Activated CD4-positive, alpha-beta T cell treated with anti-CD3 and anti-CD28 coated beads for 4 hours (primary cell): ENCODE measurements around the gene HEMK1.

ENCODE experiments used
- DNase-seq, 2 donors: peaks; one replicate each; pipeline ENCODE4 v3.0.0-alpha.2; 2020

Gene HEMK1

DNA sequence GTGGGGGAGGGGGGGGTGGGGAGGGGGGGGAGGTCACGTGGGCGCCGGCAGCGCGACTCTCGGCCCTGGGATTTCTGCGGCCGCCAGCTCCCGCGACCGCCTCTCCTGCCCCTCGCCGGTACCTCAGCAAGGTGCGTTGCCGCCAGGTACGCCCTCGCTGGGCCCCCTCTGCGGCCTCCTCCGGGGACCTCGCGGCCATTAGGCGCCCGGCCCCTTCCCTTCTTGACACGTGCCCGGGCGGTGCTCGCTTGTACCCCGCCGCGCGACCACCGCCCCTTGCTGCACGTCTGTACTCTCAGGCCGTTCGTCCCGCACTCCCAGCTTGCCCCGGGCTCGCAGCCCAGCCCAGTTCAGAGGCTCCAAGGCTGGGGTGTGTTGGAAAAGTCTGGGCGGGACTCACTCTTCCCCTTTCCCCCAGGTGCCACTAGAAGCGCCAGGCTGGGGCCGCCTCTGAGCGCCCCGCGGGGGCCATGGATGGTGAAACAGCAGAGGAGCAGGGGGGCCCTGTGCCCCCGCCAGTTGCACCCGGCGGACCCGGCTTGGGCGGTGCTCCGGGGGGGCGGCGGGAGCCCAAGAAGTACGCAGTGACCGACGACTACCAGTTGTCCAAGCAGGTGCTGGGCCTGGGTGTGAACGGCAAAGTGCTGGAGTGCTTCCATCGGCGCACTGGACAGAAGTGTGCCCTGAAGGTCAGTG, 47.9 kb downstream of the HEMK1 start, which contains the start of gene MAPKAPK3:
MAPKAPK3 (plus strand) TSS at position 56 of the 696 bp plus-strand sequence; CDS start at position 471, 415 bp downstream.
- DNase-seq = peak in 1 of 2 donors; percentile 46

DNA sequence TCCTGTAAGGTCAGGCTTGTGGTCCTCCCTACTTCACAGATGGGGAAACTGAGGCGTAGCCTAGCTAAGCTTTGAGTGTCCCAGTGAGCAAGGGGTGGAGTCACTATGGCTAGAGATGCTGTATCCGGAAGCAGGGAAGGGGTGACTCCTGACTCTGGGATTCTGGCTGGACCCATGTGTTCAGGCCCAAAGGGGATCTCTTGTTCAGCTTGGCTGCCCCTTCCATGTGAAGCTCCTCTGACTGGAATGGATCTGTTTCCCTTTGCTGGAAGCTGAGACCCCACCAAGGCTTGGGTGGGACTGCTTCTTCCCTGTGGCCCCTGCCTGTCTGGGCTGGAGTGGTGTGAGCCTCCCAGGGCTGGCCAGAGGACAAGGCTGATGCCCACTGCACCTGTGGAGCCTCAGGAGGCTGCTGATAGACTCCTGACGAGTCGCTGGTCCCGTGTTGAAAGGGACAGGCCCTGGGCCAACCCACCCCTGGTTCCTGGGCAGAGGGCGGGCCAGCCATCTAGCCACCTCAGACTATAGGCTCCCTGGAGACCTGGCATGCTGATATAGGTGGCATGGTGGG, 48.7 kb downstream of the HEMK1 start:
- no peak for DNase-seq

DNA sequence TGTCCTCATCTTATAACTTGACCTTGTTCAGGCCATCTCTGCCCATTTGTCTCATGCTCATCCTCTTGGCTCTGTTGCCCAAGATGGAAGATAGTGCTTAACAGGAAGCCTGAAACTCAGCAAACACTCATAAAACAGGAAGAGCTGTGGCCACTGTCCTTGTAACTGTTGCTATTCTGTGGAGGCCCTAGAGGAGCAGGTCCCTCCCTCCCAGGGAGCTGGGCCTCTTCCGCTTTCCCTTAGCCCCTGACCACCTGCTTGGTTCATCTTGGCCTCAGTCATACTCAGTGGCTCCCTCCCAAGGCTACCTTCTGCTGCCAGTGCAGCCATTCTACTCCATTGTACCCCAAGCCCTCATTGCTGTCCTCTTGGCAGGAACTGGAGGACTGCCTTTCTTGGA, 51.1 kb downstream of the HEMK1 start:
- no peak for DNase-seq

DNA sequence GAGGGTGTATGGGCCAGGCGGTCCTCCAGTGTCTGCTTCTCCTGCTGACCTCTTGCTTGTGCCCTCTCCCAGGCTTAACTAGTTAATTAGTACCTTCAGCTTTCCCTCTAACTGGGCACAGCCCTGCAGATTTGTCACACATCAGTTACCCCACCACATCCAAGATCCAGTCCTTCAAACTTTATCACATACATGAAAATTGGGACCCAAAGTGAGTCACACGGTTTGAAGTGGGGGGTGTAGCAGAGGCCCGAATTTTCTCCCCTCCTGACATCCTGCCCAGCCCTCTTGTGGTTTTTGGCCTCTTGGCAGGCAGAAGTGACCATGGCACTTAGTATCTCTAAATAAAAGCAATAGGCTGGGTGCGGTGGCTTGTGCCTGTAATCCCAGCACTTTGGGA, 51.5 kb downstream of the HEMK1 start:
- DNase-seq = no peak

DNA sequence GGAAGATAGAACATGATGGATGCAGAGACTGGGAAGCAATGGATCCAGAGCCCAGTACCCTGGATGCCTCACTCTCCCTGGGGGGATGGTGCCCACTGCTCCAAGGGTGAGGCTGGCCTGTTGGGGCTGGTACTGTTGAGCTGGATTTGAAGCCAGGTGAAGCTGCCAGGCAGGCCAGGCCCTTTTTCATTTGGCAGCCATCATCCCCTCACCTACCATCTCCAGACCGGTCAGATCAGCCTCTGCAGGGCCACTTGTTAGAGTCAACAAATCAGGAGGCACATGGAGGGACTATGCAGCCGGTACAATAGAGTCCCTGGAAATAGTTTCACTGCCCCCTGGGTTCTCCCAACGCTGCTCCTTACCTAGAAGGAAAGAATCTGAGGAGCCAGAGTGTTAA, 53.6 kb downstream of the HEMK1 start:
- no peak for DNase-seq

DNA sequence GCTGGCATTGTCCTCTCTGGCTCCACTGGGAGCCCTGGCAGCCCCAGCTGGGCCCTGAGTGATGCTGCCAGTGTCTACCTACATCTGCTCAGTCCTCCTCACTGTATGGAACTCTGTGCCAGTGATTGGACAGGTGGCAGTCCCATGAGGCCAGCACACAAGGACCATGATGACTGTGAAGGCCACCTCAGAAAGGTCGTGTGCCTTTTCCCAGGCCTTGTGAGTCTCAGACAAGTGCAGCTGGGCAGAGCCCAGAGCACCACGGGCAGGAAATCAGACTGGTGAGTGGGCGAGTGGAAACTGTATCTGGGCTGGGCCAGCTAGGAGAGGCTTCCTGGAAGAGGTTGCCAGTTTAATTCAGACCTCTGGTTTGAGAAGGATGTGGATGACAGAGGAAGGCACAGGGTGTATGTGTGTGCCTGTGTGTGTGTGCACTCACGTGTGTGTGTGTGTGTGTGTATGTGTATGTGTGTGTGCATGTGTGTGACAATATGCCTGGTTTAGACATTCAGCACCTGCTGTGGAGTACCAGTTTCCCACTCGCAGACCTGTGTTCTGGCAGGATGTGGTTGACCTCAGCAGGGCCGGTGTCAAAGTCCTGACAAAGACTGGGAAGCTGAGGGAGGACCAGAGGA, 54.6 kb downstream of the HEMK1 start:
- peak; percentile 65 to 71 for DNase-seq

DNA sequence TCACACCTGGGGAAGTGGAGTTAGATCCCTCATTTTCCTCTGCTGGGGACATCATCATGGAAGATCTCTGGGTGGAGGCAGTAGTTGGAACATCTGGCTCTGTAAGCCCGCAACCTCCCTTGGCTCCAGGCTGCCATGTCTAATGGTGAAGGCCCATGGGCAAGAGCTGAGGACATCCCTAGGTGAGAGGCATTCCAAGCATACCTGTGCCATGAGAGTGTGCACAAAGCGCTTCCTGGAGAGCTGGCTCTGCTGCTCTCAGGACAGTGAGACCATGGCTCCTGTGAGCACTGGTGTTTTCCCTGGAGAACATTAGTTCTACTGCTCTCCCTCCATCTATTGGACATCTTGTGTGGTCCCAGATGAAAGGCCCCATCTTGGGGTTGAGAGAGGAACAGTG, 55.3 kb downstream of the HEMK1 start:
- no peak for DNase-seq

DNA sequence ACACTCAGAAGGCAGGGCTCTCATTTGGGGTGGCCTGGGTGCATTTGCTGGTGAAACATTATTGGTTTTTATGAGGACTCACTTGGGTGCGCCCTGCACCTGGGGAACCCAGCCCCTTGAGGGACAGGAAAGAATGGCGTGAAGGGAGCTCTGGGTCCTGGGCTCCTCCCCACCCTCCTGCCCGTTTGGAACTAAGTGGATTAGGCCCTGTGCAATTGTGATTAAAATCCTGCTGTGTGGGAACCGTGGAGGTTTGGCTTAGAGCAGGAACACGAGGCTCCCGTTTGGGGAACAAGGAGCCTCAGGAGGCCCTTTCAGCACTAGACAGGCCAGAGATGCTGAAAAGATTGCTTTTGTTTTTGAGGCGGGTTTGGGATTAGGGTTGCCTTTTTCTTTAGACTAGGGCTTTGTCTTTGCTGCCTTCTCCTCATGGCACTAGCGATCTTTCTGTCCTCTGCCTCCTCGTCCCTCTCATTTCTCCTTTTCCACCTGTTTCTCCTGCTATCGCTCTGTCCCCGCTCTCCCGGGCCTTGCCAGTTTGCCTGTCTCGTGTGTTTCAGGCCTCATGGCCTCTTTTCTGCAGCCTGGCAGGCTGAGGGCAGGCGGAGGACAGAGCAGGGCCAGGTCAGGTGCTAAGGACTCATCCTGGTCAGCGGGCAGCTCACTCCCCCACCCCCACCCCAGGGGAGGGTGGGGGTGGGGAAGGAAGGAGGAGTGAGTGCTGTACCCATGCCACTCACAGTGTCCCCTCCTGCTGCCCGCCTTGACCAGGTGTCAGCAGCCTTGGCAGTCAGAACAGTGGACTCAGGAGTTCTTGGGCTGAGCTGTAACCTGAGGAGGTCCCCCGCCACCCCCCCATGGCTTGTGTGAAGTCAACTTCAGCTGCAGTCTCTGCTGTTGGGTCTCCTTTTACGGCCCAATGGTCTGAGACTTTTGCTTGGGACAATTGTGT, 56.2 kb downstream of the HEMK1 start:
- no peak for DNase-seq

DNA sequence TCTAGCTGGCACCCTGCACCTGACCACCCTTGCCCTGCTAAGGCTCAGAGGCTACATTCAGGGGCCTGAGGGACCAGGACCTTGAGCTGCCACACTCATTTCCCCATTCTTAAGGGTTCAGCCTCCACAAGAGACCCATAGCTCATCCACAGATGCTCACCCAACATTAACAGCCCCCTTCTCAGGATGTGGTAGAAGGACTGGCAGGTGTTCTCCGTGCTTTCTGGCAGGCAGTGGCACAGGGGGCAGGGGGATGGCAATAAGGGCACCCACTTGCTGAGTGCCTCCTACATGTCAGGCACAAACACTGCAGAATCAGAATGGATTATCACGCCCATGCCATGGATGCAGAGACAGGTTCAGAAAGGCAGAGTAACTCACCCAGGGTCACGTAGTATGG, 57.1 kb downstream of the HEMK1 start:
- DNase-seq = no peak

DNA sequence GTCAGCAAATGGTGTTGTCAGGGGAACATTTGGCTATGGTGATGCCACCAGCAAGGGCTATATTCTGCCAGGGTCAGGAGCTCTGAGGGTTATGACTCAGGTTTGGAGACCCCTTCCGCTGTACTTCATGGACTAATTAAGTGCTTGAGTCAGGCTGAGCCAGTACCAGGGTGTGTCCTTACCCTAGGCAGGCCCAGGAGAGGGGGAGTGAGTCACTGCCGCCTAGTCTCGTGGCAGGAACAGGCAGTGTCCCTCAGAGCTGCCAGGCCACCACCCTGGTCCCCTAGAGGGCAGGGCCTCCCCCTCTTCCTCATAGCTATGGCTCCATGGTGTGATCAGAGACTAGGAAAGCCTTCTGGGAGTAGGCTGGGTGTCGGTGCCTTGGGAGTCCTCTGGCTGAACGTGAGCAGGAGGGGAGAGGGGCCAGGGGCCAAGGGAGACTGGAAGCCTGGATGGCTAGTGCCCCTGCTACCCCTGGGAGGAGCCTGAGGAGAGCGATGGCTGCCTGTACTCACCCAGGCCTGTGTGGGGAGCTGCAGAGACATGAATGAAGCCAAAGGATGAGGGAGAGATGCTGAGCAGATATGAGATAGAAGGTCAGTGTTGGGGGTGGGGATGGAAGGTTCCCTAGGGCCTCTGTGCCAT, 58.2 kb downstream of the HEMK1 start:
- peak; percentile 19 to 24 for DNase-seq

DNA sequence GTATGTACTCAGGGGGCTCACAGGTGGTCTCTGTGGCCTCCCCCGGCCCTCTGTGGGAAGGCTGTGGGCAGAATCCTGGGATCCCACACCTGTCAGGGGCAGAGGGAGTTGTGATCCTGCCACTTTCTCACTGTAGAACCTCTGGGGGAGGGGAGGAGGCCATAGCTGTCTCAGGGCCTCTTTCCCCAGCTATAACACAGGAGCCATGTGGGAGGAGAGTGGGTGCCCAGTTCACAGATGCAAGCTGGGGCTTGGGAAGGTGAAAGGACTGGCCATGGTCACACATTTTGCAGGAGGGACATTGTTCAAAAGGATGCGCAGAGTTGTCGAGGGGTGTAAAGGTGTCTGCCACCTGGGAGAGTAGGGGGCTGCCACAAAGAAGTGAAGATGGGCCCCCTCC, 59.3 kb downstream of the HEMK1 start:
- no peak for DNase-seq

DNA sequence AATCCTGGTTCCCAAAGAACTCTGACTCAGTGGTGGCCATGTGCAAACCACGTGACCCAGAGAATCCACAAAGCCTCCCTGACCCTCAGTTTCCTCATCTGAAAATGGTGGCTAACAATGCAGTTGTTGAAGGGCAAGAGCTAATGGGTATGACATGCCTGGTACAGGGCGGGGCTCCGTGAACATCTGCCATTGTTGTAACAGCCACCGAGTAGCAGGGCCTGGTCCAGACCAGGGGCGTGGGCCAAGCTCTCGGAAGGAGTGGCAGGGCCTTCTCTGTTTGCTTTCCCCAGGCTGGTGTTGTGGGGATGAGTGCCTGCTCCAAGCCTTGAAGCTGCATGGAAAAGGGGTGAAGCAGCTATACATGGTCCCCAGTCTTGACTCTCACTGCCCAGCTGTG, 61.1 kb downstream of the HEMK1 start:
- DNase-seq = no peak

DNA sequence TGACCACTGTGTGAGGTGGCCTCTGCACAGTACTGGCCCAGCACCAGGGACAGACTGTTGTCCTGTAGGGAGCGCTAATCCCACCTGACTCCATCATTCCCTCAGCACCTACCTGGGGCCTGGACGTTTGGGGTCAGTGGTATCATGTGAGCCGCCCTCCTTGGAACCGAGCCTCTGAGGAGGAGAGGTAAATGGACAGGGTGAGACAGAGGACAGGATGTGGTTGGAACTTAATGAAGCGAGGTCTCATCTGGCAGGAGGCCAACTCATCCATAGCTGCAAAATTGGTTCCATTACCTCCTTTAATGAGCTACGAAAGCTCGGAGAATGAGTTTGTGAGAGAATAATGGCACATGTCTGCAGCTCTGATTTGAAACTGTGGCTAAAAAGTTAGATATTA, 61.6 kb downstream of the HEMK1 start:
- no peak for DNase-seq

DNA sequence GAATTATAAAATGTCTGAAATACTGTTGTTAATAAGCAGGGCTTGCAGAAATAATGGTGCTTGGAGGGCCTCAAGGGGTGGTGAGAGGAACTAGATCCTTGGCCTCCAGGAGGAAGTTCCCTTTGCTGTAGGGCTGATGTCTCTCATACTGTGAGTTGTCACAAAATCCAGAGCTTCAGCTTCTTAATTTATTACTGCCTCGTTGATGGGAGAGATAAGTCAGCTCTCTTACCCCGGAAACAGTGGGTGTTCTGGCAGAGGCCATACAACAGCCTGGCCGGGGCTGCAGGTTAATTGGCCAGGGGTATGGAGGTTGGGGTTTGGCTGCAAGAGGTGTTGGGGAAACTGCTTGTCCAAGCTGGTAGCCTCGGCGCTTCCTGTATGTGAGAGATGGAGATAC, 63.1 kb downstream of the HEMK1 start:
- DNase-seq = no peak

DNA sequence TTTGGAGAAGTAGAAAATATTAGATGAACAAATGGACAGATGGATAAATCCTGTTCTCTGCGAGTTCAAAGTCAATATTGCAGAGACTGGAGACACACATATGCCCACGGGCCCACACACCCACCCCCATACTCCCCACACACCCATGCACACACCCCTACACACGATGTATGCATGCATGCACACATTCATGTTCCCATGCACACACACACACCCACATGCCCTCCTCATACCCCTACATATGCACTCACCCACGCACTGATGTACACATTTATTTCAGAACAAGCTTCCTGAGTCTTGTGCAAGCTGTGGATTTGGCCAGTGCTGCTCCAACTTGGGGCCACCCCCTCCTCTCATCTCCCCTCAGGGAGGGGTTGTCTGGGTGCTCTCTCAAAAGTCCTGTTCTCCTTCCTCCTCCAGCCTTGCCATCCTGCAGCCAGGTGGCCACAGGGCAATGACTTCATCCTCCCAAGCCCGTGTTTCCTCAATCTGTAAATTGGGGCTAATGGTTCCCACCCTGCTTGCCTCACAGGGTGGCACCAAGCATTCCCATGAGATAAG, 64.0 kb downstream of the HEMK1 start:
- DNase-seq = no peak

DNA sequence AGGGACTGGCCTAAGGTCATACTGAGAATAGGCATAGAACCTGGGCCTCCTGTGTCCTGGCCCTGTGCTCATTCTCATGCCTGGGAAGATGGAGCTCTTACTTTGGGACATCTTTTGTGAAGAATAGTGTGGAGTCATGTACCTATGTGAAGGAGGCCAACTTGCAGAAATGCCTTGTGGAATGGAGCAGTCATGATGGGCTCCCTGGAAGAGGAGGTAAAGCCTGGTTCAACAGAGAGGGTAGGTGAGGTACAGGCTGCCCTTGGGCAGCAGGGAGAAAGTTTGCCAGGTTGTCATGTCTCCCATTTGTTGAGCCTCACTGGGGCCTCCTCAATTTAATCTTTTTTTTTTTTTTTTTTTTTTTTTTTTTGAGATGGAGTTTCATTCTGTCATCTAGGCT, 65.7 kb downstream of the HEMK1 start:
- DNase-seq = no peak

DNA sequence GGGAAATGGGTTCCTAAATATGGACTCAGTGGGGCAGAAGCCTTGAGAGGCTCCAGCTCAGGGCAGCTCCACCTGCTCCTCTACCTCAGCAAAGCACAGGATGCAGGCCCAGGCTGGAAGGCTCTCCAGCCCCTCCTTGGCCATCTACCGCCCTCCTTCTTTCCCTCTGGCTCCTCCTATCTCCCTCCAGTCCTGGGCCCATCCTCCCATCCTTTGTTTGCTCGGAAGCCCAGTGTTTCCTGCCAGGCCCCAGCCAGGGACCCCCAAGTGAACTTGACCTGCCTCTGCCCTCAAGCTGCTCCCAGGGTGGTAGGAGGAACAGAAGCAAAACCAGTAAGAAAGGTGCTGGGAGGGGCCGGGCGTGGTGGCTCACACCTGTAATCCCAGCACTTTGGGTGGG, 67.7 kb downstream of the HEMK1 start:
- DNase-seq = no peak

DNA sequence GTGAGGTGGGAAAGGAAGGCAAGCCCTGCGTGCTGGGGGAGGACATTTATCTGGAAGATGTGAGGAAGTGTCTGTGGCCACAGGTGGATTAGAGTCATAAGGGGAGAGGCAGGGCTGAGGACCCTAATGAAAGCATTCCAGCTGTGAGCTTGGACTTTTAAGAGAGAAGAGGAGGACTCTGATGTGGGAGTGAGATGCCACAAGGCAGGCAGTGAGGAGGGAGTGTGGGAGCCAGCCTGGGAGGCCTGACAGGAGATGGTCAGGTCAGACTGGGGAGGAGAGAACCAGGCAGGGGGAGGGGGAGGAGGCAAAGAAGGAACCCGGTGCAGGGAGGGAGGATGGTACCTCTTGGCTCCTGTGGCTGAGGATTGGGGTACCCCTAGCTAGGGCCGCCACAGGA, 68.6 kb downstream of the HEMK1 start:
- no peak for DNase-seq

DNA sequence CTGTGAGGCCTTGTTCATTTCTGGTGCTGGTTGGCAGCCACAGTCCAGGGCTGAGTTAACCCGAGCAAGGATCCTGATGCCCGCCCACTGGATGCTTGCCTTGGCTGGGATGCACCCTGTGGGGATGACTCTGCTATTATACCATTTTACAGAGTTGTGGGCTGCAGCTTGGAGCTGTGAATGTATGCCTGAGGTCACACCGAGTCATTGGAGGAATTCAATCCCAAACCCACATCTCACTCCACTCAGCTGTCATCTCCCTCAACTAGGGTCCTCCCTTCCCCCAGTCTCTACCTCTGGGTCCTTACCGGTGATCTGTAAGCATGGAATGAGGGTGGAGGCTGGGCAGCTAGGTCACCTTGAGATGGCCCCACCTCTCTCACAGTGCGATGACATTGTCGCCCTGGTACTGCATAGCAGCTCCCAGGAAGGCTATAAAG, 69.8 kb downstream of the HEMK1 start:
- no peak for DNase-seq

DNA sequence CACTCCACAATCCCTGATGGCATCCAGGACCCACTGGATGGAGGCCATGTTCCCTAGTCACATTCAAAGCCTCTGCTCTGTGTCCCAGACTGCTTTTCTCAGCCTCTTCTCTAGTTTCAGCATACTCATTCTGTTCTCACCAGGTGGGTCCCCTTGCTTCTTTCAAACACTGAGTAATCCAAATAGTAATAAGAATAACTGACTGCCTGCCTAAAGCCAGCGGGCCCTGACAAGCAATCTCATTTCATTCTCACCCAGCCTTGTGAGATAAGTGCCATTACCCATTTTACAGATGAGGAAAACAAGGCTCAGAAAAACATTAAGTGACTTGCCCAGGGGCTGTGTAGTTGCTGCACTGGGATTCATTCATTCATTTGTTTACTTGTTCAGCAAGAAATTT, 73.1 kb downstream of the HEMK1 start:
- no peak for DNase-seq

DNA sequence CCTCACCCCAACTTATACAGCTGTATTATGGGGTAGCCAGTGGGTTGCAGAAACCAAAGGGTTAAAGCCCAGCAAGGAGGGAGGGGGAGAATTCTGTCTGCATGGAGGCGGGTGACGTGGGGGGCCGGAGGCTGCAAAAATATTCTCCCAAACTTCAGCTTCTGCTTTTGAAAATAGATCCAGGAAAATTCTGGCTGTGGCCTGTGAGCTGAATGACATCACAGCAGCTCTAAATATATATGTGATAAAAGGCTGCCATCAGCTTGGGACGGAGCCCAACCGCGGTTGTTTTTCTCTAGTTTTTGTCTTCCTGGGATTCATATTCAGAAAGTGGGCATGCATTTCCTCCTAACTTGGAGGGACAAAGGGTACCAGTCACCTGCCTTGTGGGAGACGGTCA, 75.2 kb downstream of the HEMK1 start:
- DNase-seq = no peak

DNA sequence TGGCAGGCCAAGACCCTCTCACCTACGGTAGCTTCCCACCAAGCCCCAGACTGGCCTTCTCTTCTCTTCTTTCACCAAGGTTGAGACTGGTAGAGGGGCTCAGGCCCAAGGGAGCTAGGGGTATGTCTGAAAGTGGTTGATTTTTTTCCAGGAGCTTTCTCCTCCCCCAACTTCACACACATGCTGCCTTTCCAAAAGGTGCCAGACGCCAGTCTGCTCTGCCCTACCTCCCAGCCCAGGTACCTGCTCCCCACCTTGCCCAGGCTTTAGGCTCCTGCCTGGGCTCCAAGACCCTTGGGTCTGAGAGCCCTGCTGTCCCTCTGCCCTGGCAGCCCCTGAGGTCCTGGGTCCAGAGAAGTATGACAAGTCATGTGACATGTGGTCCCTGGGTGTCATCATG, 76.1 kb downstream of the HEMK1 start:
- no peak for DNase-seq
